NCI-H82 treated with DMSO at 0.1 percent for 48 hours (cell line): ENCODE results near the gene BAIAP2L1.

Experiments used
- DNase-seq: peaks from one replicate; lab custom pipeline; 2025; ENCODE audit not compliant: unreplicated experiment; lab: John Stamatoyannopoulos, UW

The BAIAP2L1 gene

GRCh38 chr7:98295467-98296192 lies 105.3 kb downstream of the BAIAP2L1 start:
- DNase-seq = no peak

- DNase-seq = peak; percentile 7
Measured at GRCh38 chr7:98294798-98295382, 106.0 kb downstream of the BAIAP2L1 start.

DNA sequence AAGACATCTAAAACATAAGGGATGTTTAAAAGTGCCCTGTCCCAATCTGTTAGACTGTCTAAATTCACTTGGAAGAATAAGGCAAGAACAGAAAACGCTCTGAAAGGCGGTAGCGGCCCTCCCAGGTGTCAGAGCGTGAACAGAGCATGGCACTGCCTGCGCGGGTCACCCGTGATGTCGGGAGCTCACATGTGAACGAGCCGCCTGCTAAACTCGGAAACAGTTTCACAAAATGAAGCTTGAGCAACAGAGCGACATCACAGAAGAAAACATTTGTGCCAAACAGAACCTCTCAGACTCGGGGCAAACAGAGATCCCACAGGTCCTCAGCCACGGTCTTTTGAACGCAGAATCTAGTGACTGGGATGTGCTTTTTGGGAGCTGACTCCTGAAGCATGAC lies 106.6 kb downstream of the BAIAP2L1 start:
- no peak for DNase-seq

GRCh38 chr7:98293746-98294145 lies 107.1 kb downstream of the BAIAP2L1 start:
- DNase-seq = no peak

GRCh38 chr7:98293265-98293664 lies 107.6 kb downstream of the BAIAP2L1 start:
- DNase-seq = no peak

GRCh38 chr7:98291717-98292116 lies 109.2 kb downstream of the BAIAP2L1 start:
- DNase-seq = no peak

DNA sequence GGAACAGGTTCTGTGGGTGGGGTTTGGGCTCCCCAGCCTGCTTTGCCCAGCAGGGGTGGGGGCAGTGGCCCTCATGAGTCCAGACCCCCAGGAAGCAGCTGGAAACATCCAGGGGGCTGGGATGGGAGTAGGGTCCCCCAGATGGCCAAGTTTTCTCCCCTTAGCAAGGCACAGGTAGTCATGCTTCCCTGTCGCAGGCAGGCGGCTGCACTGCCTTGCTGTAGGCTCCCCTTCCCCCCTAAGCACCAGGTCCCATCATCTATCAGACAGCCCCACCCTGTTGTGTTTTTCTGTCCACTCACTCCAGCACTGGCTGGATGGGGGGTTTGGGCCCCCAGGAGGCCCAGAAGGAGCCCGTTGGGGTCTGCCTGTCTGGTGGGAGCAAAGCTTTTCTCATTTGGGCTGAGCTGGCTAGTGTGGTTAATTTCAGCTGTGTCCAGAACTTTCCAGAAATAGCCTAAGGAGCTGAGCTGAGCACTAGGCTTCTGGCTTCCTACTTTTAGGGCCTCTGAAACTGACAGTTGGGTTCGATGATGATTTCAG lies 111.5 kb downstream of the BAIAP2L1 start:
- DNase-seq = no peak

DNA sequence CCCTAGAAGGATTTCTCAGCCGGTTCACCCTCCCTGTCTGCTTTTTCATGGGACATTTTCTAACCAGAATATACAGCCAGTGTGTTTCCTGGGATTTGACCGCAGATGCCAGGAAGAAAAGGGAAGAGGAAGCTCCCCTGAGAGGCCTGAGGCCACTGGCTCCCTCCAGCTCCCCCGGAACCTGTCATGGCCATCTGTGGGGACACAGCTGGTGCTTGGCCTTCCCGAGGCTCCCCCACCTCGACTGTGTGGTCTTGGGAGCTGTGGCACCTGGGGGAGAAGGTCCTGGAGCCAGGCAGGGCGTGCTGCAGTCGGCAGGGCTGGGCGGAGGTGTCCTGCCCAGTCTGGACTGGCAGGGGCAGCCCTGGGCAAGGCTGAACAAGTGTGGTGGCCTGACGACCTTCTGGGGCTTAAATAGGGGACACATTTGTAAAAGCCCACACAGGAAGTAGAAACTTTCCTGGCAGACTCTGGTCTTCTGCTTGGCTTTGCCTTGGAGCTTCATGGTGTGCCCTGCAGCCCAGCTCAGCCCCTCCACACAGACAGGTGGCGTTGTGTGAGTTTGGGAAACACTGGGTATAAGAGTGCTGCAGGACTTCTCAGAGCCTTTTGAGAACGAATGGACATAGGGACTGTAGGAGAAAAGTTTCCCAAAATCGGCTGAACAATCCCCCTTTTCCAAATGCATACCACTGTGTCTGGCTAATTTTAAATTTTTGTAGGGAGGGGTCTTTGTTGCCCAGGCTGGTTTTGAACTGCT lies 112.6 kb downstream of the BAIAP2L1 start:
- no peak for DNase-seq

GRCh38 chr7:98287486-98287959 lies 113.4 kb downstream of the BAIAP2L1 start:
- DNase-seq = no peak

GRCh38 chr7:98286701-98287485 lies 114.0 kb downstream of the BAIAP2L1 start:
- DNase-seq = no peak

DNA sequence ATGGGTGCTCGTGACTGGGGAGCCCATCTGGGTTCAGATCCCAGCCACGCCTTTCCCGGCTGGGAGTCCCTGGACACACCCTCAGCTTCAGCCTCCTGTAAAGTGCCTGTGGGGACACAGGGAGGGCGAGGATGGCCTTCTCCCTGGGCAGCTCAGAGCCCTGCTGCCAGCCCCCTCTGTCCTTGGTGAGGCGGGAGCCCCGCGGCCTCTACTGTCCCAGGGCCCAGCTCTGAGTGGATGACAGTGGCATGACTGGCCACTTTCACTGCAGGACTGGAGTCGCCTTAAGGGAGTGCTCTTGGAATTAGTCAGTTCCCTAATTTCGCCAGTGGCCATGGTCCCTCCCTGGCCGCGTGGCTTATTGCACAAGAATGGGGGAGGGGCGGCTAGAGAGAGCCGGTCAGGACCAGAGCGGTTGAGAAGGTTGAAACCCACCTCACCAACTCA lies 114.8 kb downstream of the BAIAP2L1 start:
- no peak for DNase-seq

DNA sequence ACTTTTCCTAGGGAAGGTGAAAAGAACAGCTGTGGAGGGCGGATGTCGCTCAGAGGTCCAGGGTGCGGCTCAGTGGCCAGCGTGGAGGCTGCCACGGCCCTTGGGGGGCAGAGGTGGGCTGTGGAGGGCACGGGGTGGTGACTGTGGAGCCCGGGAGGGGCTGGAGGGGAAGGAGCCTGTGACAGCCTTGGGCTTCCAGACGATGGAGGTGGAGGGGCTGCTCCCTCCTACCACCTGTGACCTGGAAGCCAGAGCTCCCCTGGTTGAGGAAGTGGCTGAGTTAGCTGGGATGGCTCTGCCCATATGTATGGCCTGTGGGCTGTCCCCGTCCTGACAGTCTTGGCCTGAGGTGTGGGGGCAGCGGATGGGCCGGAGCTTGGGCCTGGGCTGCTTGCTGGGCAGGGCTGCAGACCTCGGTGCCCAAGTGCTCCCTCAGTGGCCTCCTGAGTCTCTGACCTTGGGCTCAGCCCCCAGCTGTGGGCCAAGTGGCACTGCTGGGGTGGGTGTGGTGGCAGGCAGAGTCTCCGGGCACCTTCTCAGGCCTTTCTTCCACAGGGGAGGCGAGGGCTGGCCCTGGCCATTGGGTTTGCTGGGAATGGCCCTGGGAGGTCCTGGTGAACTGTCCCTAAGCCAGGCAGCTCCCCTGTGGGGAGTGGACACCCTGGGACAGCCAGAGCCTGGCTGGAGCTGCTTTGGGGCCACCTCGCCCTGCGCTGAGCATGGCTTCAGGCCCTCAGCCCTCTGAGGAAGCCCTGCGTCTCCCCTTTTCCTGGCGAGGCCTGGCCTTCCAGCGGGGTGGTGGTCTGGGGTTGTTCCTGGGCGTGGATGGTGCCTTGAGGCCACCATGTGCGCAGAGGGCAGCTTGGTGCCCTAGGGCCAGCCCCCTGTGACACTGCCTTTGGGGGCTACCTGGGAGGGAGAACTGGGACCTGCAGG lies 115.5 kb downstream of the BAIAP2L1 start:
- DNase-seq = no peak

GRCh38 chr7:98284335-98285036 lies 116.4 kb downstream of the BAIAP2L1 start:
- DNase-seq = no peak

DNA sequence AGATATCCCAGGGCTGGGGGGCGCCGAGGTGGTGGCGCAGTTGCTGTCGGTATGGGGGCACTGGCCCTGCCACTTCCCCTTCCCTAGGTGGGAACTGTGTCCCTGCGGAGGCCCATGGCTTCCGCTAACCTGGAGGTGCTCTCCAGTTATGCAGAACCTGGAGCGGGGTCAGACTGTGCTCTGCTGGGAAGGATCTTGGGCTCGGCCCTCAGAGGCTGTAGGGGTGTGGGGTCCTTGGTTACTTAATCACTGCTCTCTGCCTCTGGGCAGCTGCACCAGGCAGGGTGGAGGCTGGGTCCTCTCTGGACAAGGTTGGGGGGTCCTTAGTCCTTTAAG lies 117.0 kb downstream of the BAIAP2L1 start:
- no peak for DNase-seq

GRCh38 chr7:98283127-98283886 lies 117.6 kb downstream of the BAIAP2L1 start:
- DNase-seq = no peak

- no peak for DNase-seq
Measured at GRCh38 chr7:98282703-98283102, 118.2 kb downstream of the BAIAP2L1 start.

DNA sequence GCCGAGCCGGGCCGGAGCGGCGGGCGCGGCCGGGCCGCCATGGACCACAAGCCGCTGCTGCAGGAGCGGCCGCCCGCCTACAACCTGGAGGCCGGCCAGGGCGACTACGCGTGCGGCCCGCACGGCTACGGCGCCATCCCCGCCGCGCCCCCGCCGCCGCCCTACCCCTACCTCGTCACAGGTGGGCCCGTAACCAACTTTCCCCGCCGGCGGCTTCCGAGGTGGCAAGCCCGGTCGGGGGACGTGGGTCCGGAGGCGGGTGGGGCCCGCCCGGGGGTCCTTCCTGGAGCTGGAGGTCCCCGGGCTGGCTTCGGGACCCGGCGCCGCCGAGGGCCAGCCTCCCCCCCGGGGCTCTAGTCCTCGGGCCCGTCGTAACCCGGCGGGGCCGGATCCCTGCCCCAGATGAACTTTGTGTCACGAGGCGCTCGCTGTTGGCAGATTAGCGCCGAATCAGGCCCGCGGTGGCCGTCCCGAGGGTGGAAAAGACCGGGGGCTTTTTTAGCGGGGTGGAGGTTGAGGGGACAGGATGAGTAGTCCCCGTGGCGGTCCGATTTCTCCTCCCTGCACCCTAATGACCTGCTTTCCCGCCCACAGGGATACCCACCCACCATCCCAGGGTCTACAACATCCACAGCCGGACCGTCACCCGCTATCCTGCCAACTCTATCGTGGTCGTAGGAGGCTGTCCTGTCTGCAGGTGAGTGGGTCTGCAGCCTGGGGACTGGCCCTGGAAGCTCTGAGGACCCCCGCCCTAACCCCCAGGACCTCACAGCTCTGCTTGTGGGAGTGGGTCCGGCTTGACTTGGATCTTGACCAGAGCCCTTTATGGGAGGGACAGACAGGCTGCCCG lies 118.9 kb downstream of the BAIAP2L1 start:
- no peak for DNase-seq
